Adipocyte (in vitro differentiated cells): ENCODE results near the gene TAS2R31.
"Not testable (repeated sequence)": the region's sequence is repeated elsewhere in the genome, so short reads cannot be mapped to it uniquely, and the experiment has no call there.

Experiments
- DNase-seq: peaks from one replicate; pipeline ENCODE4 v3.0.0-alpha.2; 2015; ENCODE audit warnings: low read depth
- H3K27me3 ChIP-seq: replicated peaks from 2 replicates; pipeline ENCODE4 v1.7.0; 2013; ENCODE audit warnings: mild to moderate bottlenecking, low read length, moderate library complexity; ENCODE audit not compliant: control insufficient read depth, insufficient read depth
- H3K36me3 ChIP-seq: 2 replicates; pipeline ENCODE4 v1.7.0; 2013; ENCODE audit warnings: low read length, mild to moderate bottlenecking, moderate library complexity; ENCODE audit not compliant: control insufficient read depth, insufficient read depth, severe bottlenecking
- H3K4me1 ChIP-seq: 2 replicates; pipeline ENCODE4 v1.7.0; 2013; ENCODE audit warnings: mild to moderate bottlenecking, low read length, moderate library complexity; ENCODE audit not compliant: control insufficient read depth, insufficient read depth
- H3K4me3 ChIP-seq: 2 replicates; pipeline ENCODE4 v1.7.0; 2013; ENCODE audit warnings: mild to moderate bottlenecking, low read length, moderate library complexity
- H3K9ac ChIP-seq: 2 replicates; pipeline ENCODE4 v1.7.0; 2013; ENCODE audit warnings: mild to moderate bottlenecking, low read length, moderate library complexity
- H3K9me3 ChIP-seq: 2 replicates; pipeline ENCODE4 v1.7.0; 2013; ENCODE audit warnings: mild to moderate bottlenecking, low read length, moderate library complexity; ENCODE audit not compliant: control insufficient read depth

TAS2R31 gene

GRCh38 chr12:11049806-11050531 lies 18.8 kb upstream of the TAS2R31 start:
- DNase-seq, H3K4me3 ChIP-seq, H3K9ac ChIP-seq, H3K9me3 ChIP-seq, H3K4me1 ChIP-seq, H3K27me3 ChIP-seq: not testable (repeated sequence)
- H3K36me3 ChIP-seq, result peaks cover 20% of the 10 kb centered on the region

- not testable (repeated sequence) for H3K4me1 ChIP-seq, DNase-seq, H3K27me3 ChIP-seq, H3K9ac ChIP-seq, H3K9me3 ChIP-seq, H3K4me3 ChIP-seq
- peaks cover 22% of the 10 kb centered on the region for H3K36me3 ChIP-seq
These were observed 10.2 kb upstream of the TAS2R31 start for GRCh38 chr12:11041366-11041765.

- Histone ChIP-seq H3K9ac (no peak overlapping the region), H3K4me3 (no peak overlapping the region), H3K9me3 (no peaks in the 10 kb centered on the region), H3K4me1 (no peaks in the 10 kb centered on the region), H3K27me3 (no peaks in the 10 kb centered on the region), H3K36me3 (peaks cover 16% of the 10 kb centered on the region)
- DNase-seq, result no peak
These were observed 9.0 kb upstream of the TAS2R31 start for GRCh38 chr12:11040162-11040561.

GRCh38 chr12:11039171-11039570 lies 8.0 kb upstream of the TAS2R31 start:
- Histone ChIP-seq H3K9me3 (no peaks in the 10 kb centered on the region), H3K9ac (no peak overlapping the region), H3K36me3 (peaks cover 9% of the 10 kb centered on the region), H3K4me3 (no peak overlapping the region), H3K27me3 (no peaks in the 10 kb centered on the region), H3K4me1 (no peaks in the 10 kb centered on the region)
- no peak for DNase-seq

- not testable (repeated sequence) for H3K36me3 ChIP-seq, H3K9ac ChIP-seq, H3K4me1 ChIP-seq, H3K4me3 ChIP-seq, H3K9me3 ChIP-seq, DNase-seq, H3K27me3 ChIP-seq
These were observed 2.8 kb upstream of the TAS2R31 start for GRCh38 chr12:11033959-11034358.

GRCh38 chr12:11026118-11026517 lies 5.1 kb downstream of the TAS2R31 start:
- H3K9ac ChIP-seq, result no peak overlapping the region
- H3K9me3 ChIP-seq, result no peaks in the 10 kb centered on the region
- H3K27me3 ChIP-seq, result no peaks in the 10 kb centered on the region
- no peak for DNase-seq
- H3K36me3 ChIP-seq, result peaks cover 14% of the 10 kb centered on the region
- H3K4me1 ChIP-seq, result peaks cover 7% of the 10 kb centered on the region
- no peak overlapping the region for H3K4me3 ChIP-seq

- no peaks in the 10 kb centered on the region for H3K9me3 ChIP-seq
- H3K9ac ChIP-seq, result no peak overlapping the region
- H3K4me3 ChIP-seq, result no peak overlapping the region
- H3K36me3 ChIP-seq, result peaks cover 14% of the 10 kb centered on the region
- no peak for DNase-seq
- H3K4me1 ChIP-seq, result peaks cover 7% of the 10 kb centered on the region
- H3K27me3 ChIP-seq, result no peaks in the 10 kb centered on the region
These were observed 7.8 kb downstream of the TAS2R31 start for GRCh38 chr12:11023387-11023786.

- no peak for DNase-seq
- peaks cover 7% of the 10 kb centered on the region for H3K4me1 ChIP-seq
- no peak within 1 kb of the TSS for H3K4me3 ChIP-seq
- no peak within 1 kb of the TSS for H3K9ac ChIP-seq
- no peaks in the 10 kb centered on the region for H3K27me3 ChIP-seq
- peaks cover 7% of the 10 kb centered on the region for H3K36me3 ChIP-seq
- H3K9me3 ChIP-seq, result no peaks in the 10 kb centered on the region
These were observed 8.7 kb downstream of the TAS2R31 start, which contains the start of gene TAS2R19 for GRCh38 chr12:11022520-11022919. Gene TAS2R19 (minus strand): TSS chr12:11022620. CDS start chr12:11022571, 49 bp downstream.

- H3K4me1 ChIP-seq, result peaks cover 12% of the 10 kb centered on the region
- DNase-seq, result no peak
- no peaks in the 10 kb centered on the region for H3K9me3 ChIP-seq
- no peak overlapping the region for H3K4me3 ChIP-seq
- H3K36me3 ChIP-seq, result no peaks in the 10 kb centered on the region
- no peak overlapping the region for H3K9ac ChIP-seq
- H3K27me3 ChIP-seq, result no peaks in the 10 kb centered on the region
These were observed 14.3 kb downstream of the TAS2R31 start for GRCh38 chr12:11016937-11017336.

- H3K27me3 ChIP-seq, result no peaks in the 10 kb centered on the region
- H3K9ac ChIP-seq, result no peak overlapping the region
- no peak for DNase-seq
- H3K9me3 ChIP-seq, result no peaks in the 10 kb centered on the region
- peaks cover 6% of the 10 kb centered on the region for H3K4me1 ChIP-seq
- H3K4me3 ChIP-seq, result no peak overlapping the region
- H3K36me3 ChIP-seq, result no peaks in the 10 kb centered on the region
These were observed 15.3 kb downstream of the TAS2R31 start for GRCh38 chr12:11015775-11016430.

GRCh38 chr12:11014234-11014633 lies 17.0 kb downstream of the TAS2R31 start:
- H3K4me1 ChIP-seq, result peaks cover 6% of the 10 kb centered on the region
- no peak overlapping the region for H3K9ac ChIP-seq
- no peak for DNase-seq
- H3K4me3 ChIP-seq, result no peak overlapping the region
- no peaks in the 10 kb centered on the region for H3K27me3 ChIP-seq
- no peaks in the 10 kb centered on the region for H3K36me3 ChIP-seq
- no peaks in the 10 kb centered on the region for H3K9me3 ChIP-seq
